Measurements from ENCODE around the gene ROBO1.

- no peak for TF ChIP-seq CTCF (IDR thresholded peaks at IDR 0.05)
- no peak for TF ChIP-seq ZFX (IDR thresholded peaks at IDR 0.05; ENCODE audit: borderline replicate concordance)
Measured at GRCh38 chr3:79602385-79602784, 165.4 kb downstream of the ROBO1 start.
